Neural cell (in vitro differentiated cells): ENCODE results near the gene ACOXL.

Experiments
- CTCF ChIP-seq: fragments of 450-650 bp; IDR thresholded peaks from 2 replicates; pipeline ENCODE4 v1.5.1; 2014; ENCODE audit warnings: antibody characterized with exemption, mild to moderate bottlenecking, moderate library complexity; ENCODE audit not compliant: poor library complexity, severe bottlenecking
- EP300 ChIP-seq: fragments of 450-650 bp; conservative IDR thresholded peaks from 2 replicates; pipeline ENCODE4 v1.6.1; 2014; ENCODE audit warnings: antibody characterized with exemption, mild to moderate bottlenecking, moderate library complexity; ENCODE audit not compliant: poor library complexity, severe bottlenecking
- EZH2 ChIP-seq: fragments of 200-600, 300-800 bp; shearing (Covaris generic), sonication (generic); IDR thresholded peaks from 2 replicates; pipeline ENCODE4 v1.6.1; 2014; ENCODE audit warnings: antibody characterized with exemption, low read length, borderline replicate concordance, mild to moderate bottlenecking; ENCODE audit not compliant: insufficient read depth, poor library complexity, severe bottlenecking
- MXI1 ChIP-seq: fragments of 450-650 bp; conservative IDR thresholded peaks from 2 replicates; pipeline ENCODE4 v1.6.1; 2014; ENCODE audit warnings: antibody characterized with exemption, mild to moderate bottlenecking; ENCODE audit not compliant: poor library complexity, severe bottlenecking
- POLR2AphosphoS5 ChIP-seq: IDR thresholded peaks from 2 replicates; pipeline ENCODE4 v1.6.1; 2012
- RAD21 ChIP-seq: fragments of 450-650 bp; conservative IDR thresholded peaks from 2 replicates; pipeline ENCODE4 v1.6.1; 2014; ENCODE audit warnings: antibody characterized with exemption, mild to moderate bottlenecking, moderate library complexity
- REST ChIP-seq: IDR thresholded peaks from 2 replicates; pipeline ENCODE4 v1.6.1; 2012; ENCODE audit warnings: borderline replicate concordance
- SMC3 ChIP-seq: fragments of 450-650 bp; conservative IDR thresholded peaks from 2 replicates; pipeline ENCODE4 v1.6.1; 2014; ENCODE audit warnings: antibody characterized with exemption, mild to moderate bottlenecking, moderate library complexity; ENCODE audit not compliant: poor library complexity
- TAF1 ChIP-seq: IDR thresholded peaks from 2 replicates; pipeline ENCODE4 v1.6.1; 2012; ENCODE audit warnings: low read depth

- TF ChIP-seq CTCF (no peak), EZH2 (no peak), MXI1 (no peak), POLR2AphosphoS5 (no peak), SMC3 (no peak), RAD21 (no peak), TAF1 (no peak), REST (no peak), EP300 (no peak)
These were observed 339.3 kb downstream of the ACOXL start for GRCh38 chr2:111071600-111072171.
